Sigmoid colon (tissue), 7 donors: ENCODE data around the gene CALY. TPM values are rescaled to one million over a fixed set of nuclear protein-coding genes. Genes with fewer than 3 reads are reported as not detected.

Experiments
- DNase-seq: peaks from one replicate; pipeline ENCODE4 v3.0.0-alpha.2; 2019
- H3K27ac ChIP-seq, 4 donors: fragments of 200-600 bp; sonication (generic); one replicate each; pipeline ENCODE4 v1.5.1; 2016 to 2019; ENCODE audit warnings: mild to moderate bottlenecking in 1 of 4
- H3K27me3 ChIP-seq, 3 donors: fragments of 200-600 bp; sonication (generic); one replicate each; pipeline ENCODE4 v1.5.1; 2019; ENCODE audit warnings: mild to moderate bottlenecking in 1 of 3
- H3K36me3 ChIP-seq, 4 donors: fragments of 200-600 bp; sonication (generic); one replicate each; pipeline ENCODE4 v1.5.1; 2016 to 2019
- H3K4me1 ChIP-seq, 4 donors: fragments of 200-600 bp; sonication (generic); one replicate each; pipeline ENCODE4 v1.5.1; 2017 to 2019
- H3K4me3 ChIP-seq, 4 donors: fragments of 200-600 bp; sonication (generic); one replicate each; pipeline ENCODE4 v1.5.1; 2017 to 2019; ENCODE audit warnings: mild to moderate bottlenecking in 2 of 4, moderate library complexity in 1 of 4
- H3K9me3 ChIP-seq, 4 donors: fragments of 200-600 bp in 3 of 4; sonication (generic) in 3 of 4; one replicate each; pipeline versions ENCODE4 v1.5.1 to v1.6.1; 2013 to 2019
- EP300 ChIP-seq, 4 donors: sonication (generic); formaldehyde crosslinking; IDR thresholded peaks; one replicate each; pipeline ENCODE4 v1.6.1; 2017; ENCODE audit warnings: antibody characterized with exemption in 4 of 4
- POLR2A ChIP-seq, 2 donors: fragments of 450-650 bp; IDR thresholded peaks; one replicate each; pipeline ENCODE4 v1.6.1; 2016; ENCODE audit warnings: antibody characterized with exemption in 2 of 2, mild to moderate bottlenecking in 2 of 2, moderate library complexity in 2 of 2
- POLR2AphosphoS5 ChIP-seq, 4 donors: sonication (generic); formaldehyde crosslinking; IDR thresholded peaks; one replicate each; pipeline ENCODE4 v1.6.1; 2017; ENCODE audit warnings: antibody characterized with exemption in 4 of 4
- WGBS, 2 donors: extraction: QIAGEN DNeasy Blood & Tissue Kit; methylation state at CpG; one replicate each; pipeline ENCODE4 v1.1.7; 2013; 5-methylcytosine and 5-hydroxymethylcytosine counted together
- intact Hi-C: fragments of 100-400 bp; cut with DNase I; formaldehyde crosslinking; loops from one replicate; pipeline ENCODE4 v1.15.1; 2023
- polyA plus RNA-seq, 3 donors: library from polyadenylated mRNA; stranded (reverse); fragments of 200-250 nt; gene quantifications; one replicate each; pipeline ENCODE4 v1.2.3, GENCODE V29; 2013
- total RNA-seq, 4 donors: library from RNA; depleted of rRNA; stranded (reverse); fragments of >200 nt; gene quantifications; one replicate each; pipeline ENCODE4 v1.1.0, GENCODE V29; 2016
- TF ChIP-seq, protein P1 (sequence below), 4 experiments: fragments of 450-650 bp in 3 of 4; fragments of 200-600 bp in 1 of 4; IDR thresholded peaks; one replicate each; pipeline ENCODE4 v1.5.1; 2016 to 2019; ENCODE audit warnings: antibody characterized with exemption in 4 of 4, mild to moderate bottlenecking in 3 of 4, moderate library complexity in 2 of 4
- donor health status: healthy with polysubstance abuse.
- donor health status: Bipolar disorder and iron deficiency.
- donor health status: healthy.

Gene CALY
- total and polyA plus RNA-seq, 7 donors: 1.3 to 6.8 (median 5.0) TPM; not detected in 2

DNA sequence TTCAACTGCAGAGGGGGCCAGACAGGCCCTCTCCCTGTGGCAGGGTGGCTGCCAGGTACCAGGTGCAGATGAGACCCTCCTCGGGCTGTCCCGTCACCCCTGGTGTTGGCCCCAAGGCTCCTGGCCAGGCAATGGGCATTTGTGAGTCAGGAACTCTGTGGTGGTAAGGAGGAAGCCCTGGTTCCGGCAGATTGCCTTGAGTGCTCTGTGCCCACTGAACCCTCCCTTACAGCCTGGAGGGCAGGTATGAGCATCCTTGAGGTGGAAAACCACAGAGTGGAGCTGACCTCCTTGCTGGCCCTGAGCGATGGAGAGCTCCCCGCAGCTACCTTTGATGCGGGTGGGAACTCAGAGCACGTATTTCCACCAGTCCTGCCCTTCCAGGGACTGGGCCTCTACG lies 44.3 kb upstream of the CALY start:
- DNase-seq: no peak
- Histone ChIP-seq H3K27me3 (no peaks in the 10 kb centered on the region), H3K27ac (no peak overlapping the region), H3K4me1 (peaks cover 0 to 23% (median 17%) of the 10 kb centered on the region in 4 donors), H3K9me3 (no peaks in the 10 kb centered on the region), H3K36me3 (peaks cover 0 to 22% (median 0%) of the 10 kb centered on the region in 4 donors), H3K4me3 (no peak overlapping the region)
- intact Hi-C loops: no loop called here
- WGBS, 2 donors: 66 to 94% methylated on average over 8 of the region's 8 CpGs
- TF ChIP-seq, protein P1, sequence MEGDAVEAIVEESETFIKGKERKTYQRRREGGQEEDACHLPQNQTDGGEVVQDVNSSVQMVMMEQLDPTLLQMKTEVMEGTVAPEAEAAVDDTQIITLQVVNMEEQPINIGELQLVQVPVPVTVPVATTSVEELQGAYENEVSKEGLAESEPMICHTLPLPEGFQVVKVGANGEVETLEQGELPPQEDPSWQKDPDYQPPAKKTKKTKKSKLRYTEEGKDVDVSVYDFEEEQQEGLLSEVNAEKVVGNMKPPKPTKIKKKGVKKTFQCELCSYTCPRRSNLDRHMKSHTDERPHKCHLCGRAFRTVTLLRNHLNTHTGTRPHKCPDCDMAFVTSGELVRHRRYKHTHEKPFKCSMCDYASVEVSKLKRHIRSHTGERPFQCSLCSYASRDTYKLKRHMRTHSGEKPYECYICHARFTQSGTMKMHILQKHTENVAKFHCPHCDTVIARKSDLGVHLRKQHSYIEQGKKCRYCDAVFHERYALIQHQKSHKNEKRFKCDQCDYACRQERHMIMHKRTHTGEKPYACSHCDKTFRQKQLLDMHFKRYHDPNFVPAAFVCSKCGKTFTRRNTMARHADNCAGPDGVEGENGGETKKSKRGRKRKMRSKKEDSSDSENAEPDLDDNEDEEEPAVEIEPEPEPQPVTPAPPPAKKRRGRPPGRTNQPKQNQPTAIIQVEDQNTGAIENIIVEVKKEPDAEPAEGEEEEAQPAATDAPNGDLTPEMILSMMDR (IDR thresholded peaks at IDR 0.05): no peak
- TF ChIP-seq EP300 (IDR thresholded peaks at IDR 0.05): no peak

DNA sequence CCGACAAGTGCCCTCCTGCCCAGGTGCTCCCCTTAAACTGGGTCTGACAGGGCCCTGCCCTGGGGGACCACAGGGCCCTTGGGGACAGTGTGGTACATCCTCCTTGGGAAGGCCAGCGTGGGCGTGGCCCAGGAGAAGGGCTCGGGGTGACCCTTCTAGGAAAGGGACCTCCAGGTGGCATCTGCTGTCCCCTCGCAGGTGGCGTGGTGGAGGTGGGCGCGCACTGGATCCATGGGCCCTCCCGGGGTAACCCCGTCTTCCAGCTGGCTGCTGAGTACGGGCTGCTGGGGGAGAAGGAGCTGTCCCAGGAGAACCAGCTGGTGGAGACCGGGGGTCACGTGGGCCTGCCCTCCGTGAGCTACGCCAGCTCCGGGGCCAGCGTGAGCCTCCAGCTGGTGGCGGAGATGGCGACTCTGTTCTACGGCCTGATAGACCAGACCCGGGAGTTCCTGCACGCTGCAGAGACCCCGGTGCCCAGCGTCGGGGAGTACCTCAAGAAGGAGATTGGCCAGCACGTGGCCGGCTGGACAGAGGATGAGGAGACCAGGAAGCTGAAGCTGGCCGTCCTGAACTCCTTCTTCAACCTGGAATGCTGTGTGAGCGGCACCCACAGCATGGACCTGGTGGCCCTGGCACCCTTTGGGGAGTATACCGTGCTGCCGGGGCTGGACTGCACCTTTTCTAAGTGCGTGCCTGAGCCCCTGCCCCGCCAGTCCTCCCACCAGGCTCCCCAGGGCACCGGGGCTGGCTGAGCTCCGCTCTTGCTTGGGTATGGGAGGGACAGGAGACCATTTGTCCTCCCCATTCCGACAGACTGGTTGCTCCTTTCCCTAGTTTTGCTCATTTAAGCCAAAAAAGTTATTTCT lies 43.3 kb upstream of the CALY start:
- intact Hi-C loops: loop anchor here (2.0 to 5.0 kb wide), 3 partner anchors 13 to 118 kb away; no protein-coding TSS in a partner anchor
- Histone ChIP-seq H3K9me3 (no peaks in the 10 kb centered on the region), H3K27ac (peak overlapping the region; percentile 78 to 86 (median 82)), H3K27me3 (no peaks in the 10 kb centered on the region), H3K36me3 (peaks cover 0 to 22% (median 0%) of the 10 kb centered on the region in 4 donors), H3K4me1 (peaks cover 0 to 23% (median 17%) of the 10 kb centered on the region in 4 donors), H3K4me3 (peak overlapping the region; percentile 61 to 98 (median 80))
- 92% methylated on average over 36 of the region's 36 CpGs for WGBS, 2 donors
- no peak for DNase-seq
- no peak for TF ChIP-seq EP300 (IDR thresholded peaks at IDR 0.05)

DNA sequence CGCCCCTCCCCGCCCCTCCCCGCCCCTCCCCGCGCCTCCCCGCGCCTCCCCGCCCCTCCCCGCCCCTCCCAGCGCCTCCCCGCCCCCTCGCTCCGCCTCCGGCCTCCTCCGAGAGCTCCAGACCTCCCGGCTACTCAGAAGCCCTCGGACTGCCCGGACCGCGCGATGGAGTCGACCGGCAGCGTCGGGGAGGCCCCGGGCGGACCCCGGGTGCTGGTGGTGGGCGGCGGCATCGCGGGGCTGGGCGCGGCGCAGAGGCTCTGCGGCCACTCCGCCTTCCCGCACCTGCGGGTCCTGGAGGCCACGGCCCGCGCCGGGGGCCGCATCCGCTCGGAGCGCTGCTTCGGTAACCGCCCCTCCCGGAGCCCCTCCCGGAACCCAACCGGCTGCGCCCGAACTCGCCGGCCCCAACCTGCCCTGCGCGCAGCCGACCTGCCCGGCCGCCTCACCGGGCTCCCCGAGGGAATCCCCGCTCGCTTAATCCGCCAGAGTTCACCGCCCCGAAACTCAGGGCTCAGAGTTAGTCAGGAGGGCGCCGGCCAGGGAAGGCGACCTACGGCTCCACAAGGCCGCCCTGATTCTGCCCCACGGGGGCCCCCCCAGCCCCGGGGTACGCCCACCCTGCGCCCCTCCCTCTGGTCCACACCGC lies 42.6 kb upstream of the CALY start, which contains the start of gene PAOX:
Gene PAOX, plus strand, starts transcription at position 111 of the 649 bp plus-strand sequence. Its CDS starts 55 bp downstream, at position 166.
- Histone ChIP-seq H3K4me1 (peaks cover 0 to 25% (median 19%) of the 10 kb centered on the region in 4 donors), H3K36me3 (peaks cover 0 to 16% (median 0%) of the 10 kb centered on the region in 4 donors), H3K27ac (peak within 1 kb of the TSS; percentile 83 to 93 (median 86)), H3K4me3 (peak within 1 kb of the TSS; percentile 64 to 98 (median 80)), H3K27me3 (no peaks in the 10 kb centered on the region), H3K9me3 (no peaks in the 10 kb centered on the region)
- 3 to 4% methylated on average over 67 to 69 of the region's 78 CpGs for WGBS, 2 donors
- intact Hi-C loops: loop anchor here (2.0 to 5.0 kb wide), 3 partner anchors 14 to 117 kb away; no protein-coding TSS in a partner anchor
- DNase-seq: peak; percentile 88
- no peak for TF ChIP-seq POLR2A (IDR thresholded peaks at IDR 0.05)
- peak in 2 of 4 donors; percentile 28 to 77 for TF ChIP-seq POLR2AphosphoS5 (IDR thresholded peaks at IDR 0.05)

DNA sequence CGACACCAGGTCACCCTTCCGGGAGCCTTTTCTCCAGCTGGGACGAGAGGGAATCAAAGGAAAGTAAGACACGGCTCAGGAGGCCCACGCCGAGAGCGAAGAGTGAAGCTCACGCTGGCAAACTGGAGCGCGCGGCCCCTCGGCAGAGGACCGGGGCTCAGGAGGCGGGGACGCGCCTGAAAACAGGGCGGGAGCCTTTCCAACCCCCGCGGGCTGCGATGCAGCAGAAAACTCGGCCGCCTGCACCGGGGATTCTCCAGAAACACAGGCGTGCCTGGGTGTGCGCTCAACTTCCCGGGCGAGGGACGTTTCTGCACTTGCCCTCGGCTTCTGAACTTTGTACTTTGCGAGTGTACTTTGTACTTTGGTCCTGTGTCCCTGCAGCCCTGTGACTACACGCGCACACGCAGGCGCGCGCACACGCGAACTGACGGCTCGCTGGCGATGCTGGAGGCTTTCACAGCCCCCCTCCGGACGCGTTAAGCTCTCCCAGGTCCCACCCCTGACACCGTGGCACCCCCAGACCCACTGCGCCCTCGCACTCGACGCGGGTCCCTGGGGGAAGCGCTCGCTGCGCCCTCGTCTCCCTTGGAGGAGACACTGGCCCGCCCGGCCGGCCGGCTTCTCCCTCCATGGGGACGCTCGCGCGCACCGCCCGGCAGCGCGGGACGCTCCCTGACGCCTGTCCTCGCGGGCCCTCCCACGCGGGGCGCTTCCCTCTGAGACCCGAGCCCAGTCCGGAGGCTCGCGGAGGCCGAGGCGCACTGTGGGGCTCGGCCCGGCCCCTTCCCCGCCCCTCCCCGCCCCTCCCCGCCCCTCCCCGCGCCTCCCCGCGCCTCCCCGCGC lies 41.8 kb upstream of the CALY start:
- Histone ChIP-seq H3K4me3 (peak overlapping the region; percentile 64 to 98 (median 80)), H3K4me1 (peaks cover 0 to 32% (median 24%) of the 10 kb centered on the region in 4 donors), H3K27ac (peak overlapping the region; percentile 83 to 93 (median 86)), H3K27me3 (no peaks in the 10 kb centered on the region), H3K36me3 (peaks cover 0 to 10% (median 0%) of the 10 kb centered on the region in 4 donors), H3K9me3 (no peaks in the 10 kb centered on the region)
- intact Hi-C loops: loop anchor here (2.0 to 5.0 kb wide), 3 partner anchors 14 to 116 kb away; no protein-coding TSS in a partner anchor
- DNase-seq: peak; percentile 81
- WGBS, 2 donors: 0 to 1% methylated on average over 83 to 84 of the region's 90 CpGs
- TF ChIP-seq EP300 (IDR thresholded peaks at IDR 0.05) (no peak), POLR2AphosphoS5 (IDR thresholded peaks at IDR 0.05) (peak in 3 of 4 donors; percentile 4 to 78 (median 72)), POLR2A (IDR thresholded peaks at IDR 0.05) (peak in 1 of 2 donors; percentile 34)
- TF ChIP-seq, protein P1 (IDR thresholded peaks at IDR 0.05): no peak

DNA sequence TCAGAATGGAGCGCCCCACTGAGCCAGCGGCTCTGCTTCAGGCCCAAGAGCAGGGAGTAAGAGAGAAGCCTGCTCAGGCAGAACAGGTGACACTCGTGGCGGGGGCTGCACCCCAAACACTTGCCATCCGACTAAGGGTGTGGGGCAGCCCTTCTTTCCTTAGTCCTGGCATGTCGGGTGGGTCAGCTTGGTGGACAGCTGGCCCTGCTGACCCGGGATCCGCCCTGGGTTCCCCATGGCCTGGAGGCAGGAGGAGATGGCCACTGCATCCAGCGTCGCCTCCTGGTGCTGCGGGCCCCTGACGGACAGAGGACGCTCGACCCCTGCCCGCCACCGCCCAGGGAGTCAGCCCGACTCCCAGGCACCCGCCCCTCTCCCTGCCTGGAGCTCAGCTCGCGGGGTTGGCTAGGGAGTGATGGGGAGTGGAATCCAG lies 41.1 kb upstream of the CALY start:
- Histone ChIP-seq H3K36me3 (peaks cover 0 to 10% (median 0%) of the 10 kb centered on the region in 4 donors), H3K27me3 (no peaks in the 10 kb centered on the region), H3K4me1 (peaks cover 0 to 32% (median 24%) of the 10 kb centered on the region in 4 donors), H3K4me3 (peak overlapping the region; percentile 64 to 98 (median 80)), H3K27ac (peak overlapping the region; percentile 83 to 93 (median 86)), H3K9me3 (no peaks in the 10 kb centered on the region)
- intact Hi-C loops: loop anchor here (2.0 to 5.0 kb wide), 3 partner anchors 15 to 116 kb away; no protein-coding TSS in a partner anchor
- no peak for DNase-seq
- no peak for TF ChIP-seq POLR2A (IDR thresholded peaks at IDR 0.05)
- TF ChIP-seq, protein P1 (IDR thresholded peaks at IDR 0.05): no peak
- TF ChIP-seq POLR2AphosphoS5 (IDR thresholded peaks at IDR 0.05): no peak
- no peak for TF ChIP-seq EP300 (IDR thresholded peaks at IDR 0.05)
- 22 to 33% methylated on average over 20 of the region's 20 CpGs for WGBS, 2 donors
